Hepatocyte (in vitro differentiated cells): ENCODE data around the gene CD300H.

Experiments used
- CTCF ChIP-seq: fragments of 200-600 bp; sonication (generic); IDR thresholded peaks from 2 replicates; pipeline ENCODE4 v1.5.1; 2016; ENCODE audit warnings: antibody characterized with exemption, mild to moderate bottlenecking; ENCODE audit not compliant: poor library complexity
- EZH2 ChIP-seq: fragments of 200-600 bp; sonication (generic); IDR thresholded peaks from 2 replicates; pipeline ENCODE4 v1.6.1; 2016; ENCODE audit warnings: antibody characterized with exemption, mild to moderate bottlenecking, borderline replicate concordance

DNA sequence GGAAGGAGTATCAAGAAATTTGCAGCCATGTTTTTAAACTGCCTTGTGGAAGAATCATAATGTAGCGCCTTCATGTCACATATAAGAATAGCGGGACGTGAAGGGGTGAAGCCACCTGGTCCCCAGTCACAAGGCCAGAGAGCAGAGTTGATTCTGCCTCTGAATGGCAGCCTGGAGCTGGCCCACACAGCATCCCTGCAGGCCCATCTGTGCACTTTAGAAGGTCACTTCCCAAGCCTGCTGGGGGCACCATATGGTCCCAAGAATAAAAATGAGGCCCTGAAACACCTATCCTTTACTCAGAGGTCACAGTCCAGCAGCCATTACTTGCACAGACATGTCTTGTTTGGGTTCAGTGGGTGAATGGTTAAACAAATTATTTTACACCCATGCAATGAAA, 41.2 kb upstream of the CD300H start:
- no peak for TF ChIP-seq CTCF
- TF ChIP-seq EZH2 = no peak
